GM18858 (cell line): ENCODE data around the gene EME1.
"Not testable (repeated sequence)": the region's sequence is repeated elsewhere in the genome, so short reads cannot be mapped to it uniquely, and the experiment has no call there.

ENCODE experiments used
- ATAC-seq: cut with Tn5 transposase; IDR thresholded peaks from one replicate; pipeline ENCODE4 v1.9.1; 2021; ENCODE audit not compliant: unreplicated experiment

EME1 gene

DNA sequence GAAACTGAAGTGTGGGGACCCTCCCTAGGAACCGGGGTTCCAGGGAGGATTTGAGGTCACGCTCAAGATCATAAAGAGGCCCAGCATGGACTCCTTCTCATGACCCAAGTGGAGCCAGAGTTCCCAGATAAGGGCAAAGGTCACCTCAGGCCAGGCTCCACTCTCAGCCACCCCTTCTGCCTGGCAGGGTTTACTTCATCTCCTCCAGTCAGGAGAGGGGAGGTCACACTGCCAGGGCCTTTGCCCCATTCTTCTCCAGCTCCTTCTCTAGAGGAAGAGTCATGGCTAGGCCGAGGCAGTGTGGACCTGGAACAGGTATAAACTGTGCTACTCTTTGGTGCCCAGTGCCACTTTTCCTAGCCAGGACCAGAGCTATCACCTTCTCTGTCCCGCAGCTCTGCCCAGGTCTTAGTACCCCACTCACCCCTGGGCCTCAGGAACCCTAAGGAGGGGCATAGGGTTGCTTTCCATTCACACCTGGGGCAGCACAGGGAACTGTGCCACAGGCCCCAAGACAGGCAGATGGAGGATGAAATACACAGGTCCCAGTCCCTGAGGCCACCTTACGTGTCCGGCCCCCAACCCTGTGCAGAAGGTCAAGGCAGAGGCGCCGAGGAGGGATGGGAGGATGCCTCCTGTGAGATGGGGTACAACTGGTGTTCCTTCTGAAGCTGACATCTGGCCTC, 52.1 kb downstream of the EME1 start:
- ATAC-seq = no peak

DNA sequence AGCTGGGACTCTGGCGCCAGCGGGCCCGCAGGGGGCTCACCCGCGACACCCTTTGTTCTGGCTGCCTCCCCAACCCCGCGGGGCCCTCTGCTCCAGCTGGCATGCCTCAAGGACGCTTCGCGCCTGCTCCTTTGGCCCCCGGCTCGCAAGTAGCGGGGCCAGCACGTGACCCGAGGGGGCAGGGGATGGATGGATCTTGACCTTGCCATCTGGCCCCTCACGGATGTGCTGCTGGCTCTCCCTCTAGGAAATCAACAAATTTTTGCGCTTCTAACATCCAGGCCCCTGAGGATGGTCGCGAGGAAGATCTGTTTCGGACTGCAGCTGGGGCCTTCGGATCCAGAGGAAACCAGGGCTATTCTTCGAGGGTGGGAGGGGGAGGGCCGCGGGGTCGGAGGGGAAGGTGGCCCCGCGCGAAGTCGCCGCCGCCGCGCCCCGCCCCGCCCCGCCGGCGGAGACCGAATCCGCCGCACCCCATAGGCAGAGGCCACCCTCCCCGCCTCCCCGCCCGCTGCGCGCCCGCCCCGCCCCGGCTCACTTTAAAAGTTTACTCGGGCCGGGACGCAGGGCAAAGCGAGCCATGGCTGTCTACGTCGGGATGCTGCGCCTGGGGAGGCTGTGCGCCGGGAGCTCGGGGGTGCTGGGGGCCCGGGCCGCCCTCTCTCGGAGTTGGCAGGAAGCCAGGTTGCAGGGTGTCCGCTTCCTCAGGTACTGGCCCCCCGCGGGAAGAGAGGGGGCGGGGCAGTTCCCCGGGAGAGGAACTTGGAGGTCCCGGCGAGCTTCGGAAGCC, 52.8 kb downstream of the EME1 start, which contains the start of gene ACSF2:
ACSF2 (plus strand) TSS at position 537 of the 790 bp plus-strand sequence; CDS start at position 581, 44 bp downstream.
- ATAC-seq = no peak

DNA sequence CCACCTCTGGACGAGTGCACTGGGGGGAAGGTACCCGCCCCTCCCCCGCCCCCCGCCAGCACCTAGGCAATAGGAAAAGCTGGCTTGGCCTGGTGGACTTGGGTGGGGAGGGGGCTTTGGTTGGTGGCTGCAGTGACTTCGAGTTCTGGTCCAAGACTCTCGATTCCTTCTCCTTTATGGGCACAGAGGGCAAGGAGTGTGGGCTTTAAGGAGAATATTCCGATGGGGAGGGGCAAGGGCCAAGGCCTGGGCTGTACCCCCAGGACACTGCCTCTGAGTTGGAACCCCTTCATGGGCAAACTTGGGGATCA, 53.4 kb downstream of the EME1 start:
- ATAC-seq = no peak

DNA sequence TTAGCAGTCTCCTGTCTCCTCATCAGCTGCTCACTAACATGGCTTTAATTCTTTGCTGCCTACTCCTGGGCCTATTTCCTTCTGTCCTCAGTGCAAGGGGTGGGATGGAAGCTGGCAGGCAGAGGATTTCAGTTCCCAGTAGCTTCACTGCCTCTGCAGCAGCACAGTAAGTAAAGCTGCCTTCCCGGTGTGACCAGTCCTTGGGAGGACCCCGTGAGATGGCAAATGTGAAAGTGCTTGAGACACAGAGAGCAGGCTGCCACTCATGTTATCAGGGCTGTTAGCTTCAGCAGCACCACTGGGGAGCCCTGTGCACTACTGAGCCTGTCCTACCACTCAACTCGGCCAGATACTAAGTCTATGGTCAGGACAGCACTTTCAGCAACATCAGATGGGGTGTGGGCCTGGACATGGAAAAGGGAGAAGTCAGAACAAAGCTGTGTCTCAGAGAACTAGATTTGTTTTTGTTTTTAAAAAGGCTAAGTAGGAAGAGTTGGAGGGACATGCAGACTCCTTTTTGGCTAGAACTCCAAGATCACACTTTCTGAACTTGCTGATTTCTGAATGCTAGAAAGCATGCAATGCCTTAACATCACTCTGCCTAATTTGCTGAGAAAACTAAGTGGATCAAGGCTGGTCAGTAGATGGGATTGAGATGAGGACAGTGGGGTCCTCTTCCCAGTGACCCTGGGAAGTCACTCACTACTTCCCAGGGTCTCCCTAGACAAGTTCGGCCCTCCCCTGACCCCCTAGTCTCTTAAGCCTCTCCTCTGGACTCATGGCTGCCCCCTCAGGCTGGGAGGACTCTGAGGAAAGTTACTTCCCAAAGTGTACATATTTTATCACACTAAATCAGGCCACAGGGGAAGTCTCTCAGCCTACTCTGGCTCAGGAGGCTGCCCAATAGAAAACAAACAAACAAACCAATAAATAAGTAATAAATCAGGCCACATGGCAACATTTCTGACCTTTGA, 54.1 kb downstream of the EME1 start:
- ATAC-seq = no peak

DNA sequence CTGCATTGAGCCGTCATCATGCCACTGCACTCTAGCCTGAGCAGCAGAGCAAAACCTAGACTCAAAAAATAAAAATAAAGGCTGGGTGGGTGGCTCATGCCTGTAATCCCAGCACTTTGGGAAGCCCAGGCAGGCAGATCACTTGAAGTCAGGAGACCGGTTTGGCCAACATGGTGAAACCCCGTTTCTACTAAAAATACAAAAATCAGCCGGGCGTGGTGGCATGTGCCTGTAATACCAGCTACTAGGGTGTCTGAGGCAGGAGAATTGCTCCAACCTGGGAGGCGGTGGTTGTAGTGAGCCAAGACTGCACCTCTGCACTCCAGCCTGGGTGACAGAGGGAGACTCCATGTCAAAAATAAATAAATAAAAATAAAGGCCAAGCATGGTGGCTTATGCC, 55.1 kb downstream of the EME1 start:
- not testable (repeated sequence) for ATAC-seq

DNA sequence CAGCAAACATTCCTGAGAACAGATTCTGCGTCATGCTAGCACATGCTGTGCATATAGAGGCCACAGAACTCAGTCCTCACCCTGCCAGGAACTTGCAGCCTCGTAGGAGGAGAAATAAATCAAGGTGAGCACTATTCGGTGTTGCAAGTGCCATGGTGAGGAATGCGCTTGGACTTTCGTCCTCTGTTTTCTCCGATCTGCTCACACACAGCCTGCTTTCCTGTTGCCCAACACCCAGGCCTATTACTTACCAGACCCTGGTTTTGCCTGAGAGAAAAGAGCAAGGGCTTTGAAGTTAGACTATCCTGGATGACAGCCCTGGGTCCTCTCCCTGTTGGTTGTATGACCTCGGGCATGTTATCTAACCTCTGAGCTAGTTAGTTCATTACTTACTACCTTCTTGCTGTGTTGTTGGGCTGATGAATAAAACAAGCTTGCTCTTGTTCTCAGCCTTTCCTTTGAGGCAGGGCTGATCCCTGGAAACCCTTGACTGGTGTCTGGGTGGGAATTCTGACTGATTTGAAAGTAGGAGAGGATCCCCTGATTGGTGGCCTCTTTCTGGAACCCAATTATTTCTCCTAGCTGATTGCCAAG, 55.9 kb downstream of the EME1 start:
- no peak for ATAC-seq

DNA sequence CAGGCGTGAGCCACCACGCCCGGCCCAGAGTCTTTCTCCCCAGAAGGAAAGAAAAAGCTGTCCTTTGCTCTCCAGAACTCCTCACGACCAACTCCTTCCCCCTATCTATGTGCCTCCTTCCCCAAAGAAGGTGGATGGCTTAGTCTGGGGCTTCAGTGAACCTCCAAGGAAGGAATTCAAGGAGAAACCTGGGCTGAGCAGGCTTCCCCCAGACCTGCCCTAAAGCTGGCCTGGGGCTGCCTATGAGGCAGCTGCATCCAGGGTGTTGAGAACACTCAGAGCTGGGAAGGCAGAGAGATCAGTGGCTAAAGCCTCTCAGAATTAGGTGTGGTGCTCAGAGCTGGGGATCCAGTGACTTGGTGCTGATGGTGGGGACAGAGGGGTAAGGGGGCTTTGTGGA, 56.8 kb downstream of the EME1 start:
- no peak for ATAC-seq
